Astrocyte (in vitro differentiated cells and primary cell): ENCODE results near the gene MTA1.

Source experiments
- EZH2 ChIP-seq: IDR thresholded peaks from 2 replicates; pipeline ENCODE4 v1.6.1; 2012; ENCODE audit warnings: mild to moderate bottlenecking, low read length, inconsistent platforms; ENCODE audit not compliant: insufficient read depth
- TF ChIP-seq, protein P1 (sequence below): IDR thresholded peaks from 2 replicates; pipeline ENCODE4 v1.5.1; 2011; ENCODE audit warnings: low read depth, mild to moderate bottlenecking, inconsistent platforms, low read length, moderate library complexity; ENCODE audit not compliant: insufficient read depth

DNA sequence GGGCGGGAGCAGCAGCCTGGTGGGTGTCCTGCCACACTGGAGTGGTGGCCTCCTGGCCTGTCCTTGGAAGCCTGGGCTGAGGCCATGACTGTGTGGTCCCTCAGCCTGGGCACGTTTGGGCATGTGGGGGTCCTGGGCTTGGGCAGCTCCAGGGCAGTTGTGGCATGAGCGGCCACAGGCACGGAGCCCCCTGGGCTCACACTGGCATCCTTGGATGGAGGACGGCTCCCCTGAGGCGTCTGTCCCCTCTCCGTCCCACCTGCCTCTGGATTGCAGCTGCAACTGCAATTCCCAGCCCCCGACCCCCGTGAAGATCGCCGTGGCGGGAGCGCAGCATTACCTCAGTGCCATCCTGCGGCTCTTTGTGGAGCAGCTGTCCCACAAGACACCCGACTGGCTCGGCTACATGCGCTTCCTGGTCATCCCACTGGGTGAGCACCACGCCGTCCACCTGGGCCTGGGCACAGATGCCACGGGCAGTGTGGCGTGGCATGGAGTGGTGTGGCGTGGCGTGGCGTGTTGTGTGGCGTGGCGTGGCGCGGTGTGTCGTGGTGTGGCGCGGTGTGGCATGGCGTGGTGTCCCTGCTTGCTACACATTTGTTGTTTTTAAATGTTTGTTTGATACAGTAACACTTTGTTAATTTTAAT, 36.4 kb upstream of the MTA1 start:
- TF ChIP-seq, protein P1, sequence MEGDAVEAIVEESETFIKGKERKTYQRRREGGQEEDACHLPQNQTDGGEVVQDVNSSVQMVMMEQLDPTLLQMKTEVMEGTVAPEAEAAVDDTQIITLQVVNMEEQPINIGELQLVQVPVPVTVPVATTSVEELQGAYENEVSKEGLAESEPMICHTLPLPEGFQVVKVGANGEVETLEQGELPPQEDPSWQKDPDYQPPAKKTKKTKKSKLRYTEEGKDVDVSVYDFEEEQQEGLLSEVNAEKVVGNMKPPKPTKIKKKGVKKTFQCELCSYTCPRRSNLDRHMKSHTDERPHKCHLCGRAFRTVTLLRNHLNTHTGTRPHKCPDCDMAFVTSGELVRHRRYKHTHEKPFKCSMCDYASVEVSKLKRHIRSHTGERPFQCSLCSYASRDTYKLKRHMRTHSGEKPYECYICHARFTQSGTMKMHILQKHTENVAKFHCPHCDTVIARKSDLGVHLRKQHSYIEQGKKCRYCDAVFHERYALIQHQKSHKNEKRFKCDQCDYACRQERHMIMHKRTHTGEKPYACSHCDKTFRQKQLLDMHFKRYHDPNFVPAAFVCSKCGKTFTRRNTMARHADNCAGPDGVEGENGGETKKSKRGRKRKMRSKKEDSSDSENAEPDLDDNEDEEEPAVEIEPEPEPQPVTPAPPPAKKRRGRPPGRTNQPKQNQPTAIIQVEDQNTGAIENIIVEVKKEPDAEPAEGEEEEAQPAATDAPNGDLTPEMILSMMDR: no peak
- TF ChIP-seq EZH2: no peak
